ENCODE results near the gene PRKG1. TPM values are rescaled to one million over a fixed set of nuclear protein-coding genes. Genes with fewer than 3 reads are reported as not detected.

PRKG1 gene
- total and polyA plus RNA-seq, 4 donors = 0.46 to 5.1 (median 1.5) TPM

GRCh38 chr10:51985336-51985735, 911.0 kb downstream of the PRKG1 start (continued):
- TF ChIP-seq JUND (IDR thresholded peaks at IDR 0.05) (no peak), MAX (IDR thresholded peaks at IDR 0.05) (no peak), ZBTB33 (IDR thresholded peaks at IDR 0.05) (no peak), EGR1 (IDR thresholded peaks at IDR 0.05; ENCODE audit: low read depth in 2 of 2) (no peak), YY1 (IDR thresholded peaks at IDR 0.05) (no peak), RXRA (IDR thresholded peaks at IDR 0.05) (no peak), HNF4A (conservative IDR thresholded peaks at IDR 0.05) (no peak)

- Histone ChIP-seq H3K27me3 (ENCODE audit: control insufficient read depth in 4 of 4, insufficient read depth in 4 of 4, low read length in 3 of 4) (peaks cover 0 to 3% (median 0%) of the 10 kb centered on the region in 4 donors), H3K9ac (ENCODE audit: low read depth in 1 of 2, low read length in 2 of 2) (no peak overlapping the region), H3K4me3 (ENCODE audit: low read depth in 1 of 3, low read length in 3 of 3) (no peak overlapping the region), H3K4me1 (ENCODE audit: control insufficient read depth in 4 of 4, insufficient read depth in 4 of 4, low read length in 3 of 4) (no peaks in the 10 kb centered on the region), H3K27ac (ENCODE audit: low read depth in 1 of 2, low read length in 2 of 2) (no peak overlapping the region), H3K36me3 (ENCODE audit: control insufficient read depth in 4 of 4, insufficient read depth in 3 of 4, low read depth in 1 of 4, low read length in 3 of 4) (no peaks in the 10 kb centered on the region), H3K9me3 (ENCODE audit: control insufficient read depth in 4 of 4, low read length in 3 of 4) (peaks cover 0 to 2% (median 0%) of the 10 kb centered on the region in 4 donors)
- TF ChIP-seq EGR1 (IDR thresholded peaks at IDR 0.05; ENCODE audit: low read depth in 2 of 2) = no peak
- TF ChIP-seq GABPA (IDR thresholded peaks at IDR 0.05 in 1 of 2, conservative IDR thresholded peaks at IDR 0.05 in 1 of 2) = no peak
- no peak for TF ChIP-seq HNF4A (conservative IDR thresholded peaks at IDR 0.05)
- no peak for TF ChIP-seq RXRA (IDR thresholded peaks at IDR 0.05)
- no peak for TF ChIP-seq NR2F2 (IDR thresholded peaks at IDR 0.05)
- no peak for TF ChIP-seq ZBTB33 (IDR thresholded peaks at IDR 0.05)
- no peak for TF ChIP-seq ATF3 (IDR thresholded peaks at IDR 0.05)
- TF ChIP-seq HNF4G (IDR thresholded peaks at IDR 0.05) = no peak
- no peak for TF ChIP-seq MAX (IDR thresholded peaks at IDR 0.05)
- no peak for TF ChIP-seq CTCF (IDR thresholded peaks at IDR 0.05; ENCODE audit: low read depth, low read length, missing input control)
- TF ChIP-seq SP1 (IDR thresholded peaks at IDR 0.05) = no peak
- no peak for DNase-seq (ENCODE audit: low spot score)
- 16% methylated on average over 2 of the region's 2 CpGs for WGBS
These were observed 912.2 kb downstream of the PRKG1 start for GRCh38 chr10:51986516-51986915.

- WGBS = 79% methylated on average over 1 of the region's 1 CpG
- no peak overlapping the region for H3K9ac ChIP-seq (ENCODE audit: low read depth in 1 of 2, low read length in 2 of 2)
- DNase-seq (ENCODE audit: low spot score) = no peak
- TF ChIP-seq HNF4G (IDR thresholded peaks at IDR 0.05) (no peak), HNF4A (conservative IDR thresholded peaks at IDR 0.05) (no peak), CTCF (IDR thresholded peaks at IDR 0.05; ENCODE audit: low read depth, low read length, missing input control) (no peak), EGR1 (IDR thresholded peaks at IDR 0.05; ENCODE audit: low read depth in 2 of 2) (no peak), RXRA (IDR thresholded peaks at IDR 0.05) (no peak), NR2F2 (IDR thresholded peaks at IDR 0.05) (no peak), JUND (IDR thresholded peaks at IDR 0.05) (no peak), REST (IDR thresholded peaks at IDR 0.05) (no peak), TAF1 (conservative IDR thresholded peaks at IDR 0.05) (no peak), GABPA (IDR thresholded peaks at IDR 0.05 in 1 of 2, conservative IDR thresholded peaks at IDR 0.05 in 1 of 2) (no peak)
These were observed 919.2 kb downstream of the PRKG1 start for GRCh38 chr10:51993475-51993874.

More at GRCh38 chr10:51993475-51993874, 919.2 kb downstream of the PRKG1 start:
- Histone ChIP-seq H3K4me3 (ENCODE audit: low read depth in 1 of 3, low read length in 3 of 3) (no peak overlapping the region), H3K27ac (ENCODE audit: low read depth in 1 of 2, low read length in 2 of 2) (no peak overlapping the region), H3K4me1 (ENCODE audit: control insufficient read depth in 4 of 4, insufficient read depth in 4 of 4, low read length in 3 of 4) (no peaks in the 10 kb centered on the region), H3K36me3 (ENCODE audit: control insufficient read depth in 4 of 4, insufficient read depth in 3 of 4, low read depth in 1 of 4, low read length in 3 of 4) (no peaks in the 10 kb centered on the region), H3K9me3 (ENCODE audit: control insufficient read depth in 4 of 4, low read length in 3 of 4) (peaks cover 0 to 2% (median 0%) of the 10 kb centered on the region in 4 donors), H3K27me3 (ENCODE audit: control insufficient read depth in 4 of 4, insufficient read depth in 4 of 4, low read length in 3 of 4) (peaks cover 0 to 8% (median 0%) of the 10 kb centered on the region in 4 donors)
